ENCODE data around the gene ZSCAN23. TPM values are rescaled to one million over a fixed set of nuclear protein-coding genes. Genes with fewer than 3 reads are reported as not detected.

Gene ZSCAN23
- total and polyA plus RNA-seq, 9 of the 15 experiments (the other 6 are each of a cell fraction or from before 2014, with no cell fraction given) = 0.05 to 0.29 (median 0.21) TPM; not detected in 1

GRCh38 chr6:28443112-28443773 is at the start of gene ZSCAN23 (continued):
- TF ChIP-seq ZBTB26 (CRISPR knock-in tag; IDR thresholded peaks at IDR 0.05) (no peak), ELK3 (CRISPR knock-in tag; IDR thresholded peaks at IDR 0.05) (no peak), KDM5B (IDR thresholded peaks at IDR 0.05; ENCODE audit: insufficient replicate concordance, low read depth, low read length) (peak; percentile 54), ZNF280B (CRISPR knock-in tag; IDR thresholded peaks at IDR 0.05) (no peak), MTA2 (IDR thresholded peaks at IDR 0.05; ENCODE audit: low read depth) (no peak), CHD4 (IDR thresholded peaks at IDR 0.05; ENCODE audit: insufficient read depth, insufficient replicate concordance, low read depth, low read length, poor library complexity, severe bottlenecking) (no peak), HOMEZ (CRISPR knock-in tag; IDR thresholded peaks at IDR 0.05) (no peak)
